HK-2 (cell line): ENCODE results near the gene CLCN7.

ENCODE experiments used
- DNase-seq: peaks from one replicate; pipeline ENCODE4 v3.0.0-alpha.2; 2018; ENCODE audit not compliant: unreplicated experiment

CLCN7 gene

DNA sequence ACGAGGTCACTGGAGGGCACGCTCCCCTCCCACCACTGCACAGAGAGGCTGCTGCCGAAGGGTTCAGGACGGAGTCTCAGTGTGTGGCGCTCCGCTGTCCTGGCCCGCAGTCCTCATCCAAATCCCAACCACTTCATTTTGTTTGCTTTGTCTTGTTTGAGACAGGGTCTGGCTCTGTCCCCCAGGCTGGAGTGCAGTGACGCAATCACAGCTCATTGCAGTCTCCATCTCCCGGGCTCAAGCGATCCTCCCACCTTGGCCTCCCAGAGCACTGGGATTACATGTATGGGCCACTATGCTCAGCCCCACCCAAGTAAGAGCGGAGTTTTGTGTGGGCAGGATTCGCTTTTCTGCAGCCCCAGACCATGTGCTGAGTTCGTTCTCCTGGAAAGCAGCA, 73.1 kb downstream of the CLCN7 start:
- DNase-seq, result no peak

- no peak for DNase-seq
These were observed 73.6 kb downstream of the CLCN7 start for GRCh38 chr16:1401061-1401757.

- DNase-seq, result no peak
These were observed 75.8 kb downstream of the CLCN7 start for GRCh38 chr16:1398826-1399581.

GRCh38 chr16:1398351-1398750, 76.5 kb downstream of the CLCN7 start:
- DNase-seq, result no peak

- DNase-seq, result no peak
These were observed 77.0 kb downstream of the CLCN7 start for GRCh38 chr16:1397779-1398178.

GRCh38 chr16:1395444-1396031, 79.3 kb downstream of the CLCN7 start:
- DNase-seq, result no peak
